Liver (tissue), 9 donors: ENCODE results near the gene SPEF1. TPM values are rescaled to one million over a fixed set of nuclear protein-coding genes. Genes with fewer than 3 reads are reported as not detected.

ENCODE experiments used
- DNase-seq: peaks from one replicate; pipeline ENCODE4 v3.0.0-alpha.2; 2017; ENCODE audit warnings: low spot score
- H3K27ac ChIP-seq, 2 donors: one replicate each; pipeline ENCODE4 v1.7.0; 2013; ENCODE audit warnings: inconsistent platforms in 2 of 2, low read length in 2 of 2, control low read depth in 1 of 2, low read depth in 1 of 2, mild to moderate bottlenecking in 1 of 2
- H3K27me3 ChIP-seq, 4 donors: one replicate each; pipeline versions ENCODE4 v1.6.1 to v1.7.0; 2013; ENCODE audit warnings: low read length in 3 of 4, inconsistent platforms in 1 of 4, mild to moderate bottlenecking in 1 of 4, moderate library complexity in 1 of 4; ENCODE audit not compliant: control insufficient read depth in 4 of 4, insufficient read depth in 4 of 4
- H3K36me3 ChIP-seq, 4 donors: one replicate each; pipeline versions ENCODE4 v1.6.1 to v1.7.0; 2013; ENCODE audit warnings: low read length in 3 of 4, mild to moderate bottlenecking in 3 of 4, low read depth in 1 of 4, moderate library complexity in 1 of 4; ENCODE audit not compliant: control insufficient read depth in 4 of 4, insufficient read depth in 3 of 4
- H3K4me1 ChIP-seq, 4 donors: one replicate each; pipeline versions ENCODE4 v1.6.1 to v1.7.0; 2013; ENCODE audit warnings: low read length in 3 of 4, mild to moderate bottlenecking in 3 of 4, moderate library complexity in 1 of 4; ENCODE audit not compliant: control insufficient read depth in 4 of 4, insufficient read depth in 4 of 4
- H3K4me3 ChIP-seq, 3 donors: one replicate each; pipeline versions ENCODE4 v1.6.1 to v1.7.0; 2013; ENCODE audit warnings: low read length in 3 of 3, control low read depth in 1 of 3, low read depth in 1 of 3, mild to moderate bottlenecking in 1 of 3
- H3K9ac ChIP-seq, 2 donors: one replicate each; pipeline ENCODE4 v1.7.0; 2013; ENCODE audit warnings: low read length in 2 of 2, mild to moderate bottlenecking in 2 of 2, moderate library complexity in 2 of 2, control low read depth in 1 of 2, low read depth in 1 of 2
- H3K9me3 ChIP-seq, 4 donors: one replicate each; pipeline versions ENCODE4 v1.6.1 to v1.7.0; 2013; ENCODE audit warnings: low read length in 3 of 4; ENCODE audit not compliant: control insufficient read depth in 4 of 4
- FOXA1 ChIP-seq: IDR thresholded peaks from 2 replicates; pipeline ENCODE4 v1.6.1; 2016; ENCODE audit warnings: antibody characterized with exemption
- FOXA2 ChIP-seq: IDR thresholded peaks from 2 replicates; pipeline ENCODE4 v1.6.1; 2016; ENCODE audit warnings: antibody characterized with exemption
- GABPA ChIP-seq, 2 donors: IDR thresholded peaks in 1 of 2; conservative IDR thresholded peaks in 1 of 2; 2 replicates each; pipeline ENCODE4 v1.6.1; 2016; ENCODE audit warnings: antibody characterized with exemption in 2 of 2, mild to moderate bottlenecking in 1 of 2, moderate library complexity in 1 of 2
- MAX ChIP-seq: IDR thresholded peaks from 2 replicates; pipeline ENCODE4 v1.6.1; 2016; ENCODE audit warnings: antibody characterized with exemption
- NR2F2 ChIP-seq: IDR thresholded peaks from 2 replicates; pipeline ENCODE4 v1.6.1; 2016; ENCODE audit warnings: antibody characterized with exemption
- RAD21 ChIP-seq, 2 donors: IDR thresholded peaks; 2 replicates each; pipeline ENCODE4 v1.6.1; 2016; ENCODE audit warnings: antibody characterized with exemption in 2 of 2, mild to moderate bottlenecking in 2 of 2
- REST ChIP-seq: IDR thresholded peaks from 2 replicates; pipeline ENCODE4 v1.6.1; 2016; ENCODE audit warnings: antibody characterized with exemption, mild to moderate bottlenecking
- TAF1 ChIP-seq: conservative IDR thresholded peaks from 2 replicates; pipeline ENCODE4 v1.6.1; 2016; ENCODE audit warnings: antibody characterized with exemption, mild to moderate bottlenecking
- YY1 ChIP-seq: IDR thresholded peaks from 2 replicates; pipeline ENCODE4 v1.6.1; 2016; ENCODE audit warnings: antibody characterized with exemption, mild to moderate bottlenecking
- WGBS: extraction: QIAGEN DNeasy Blood & Tissue Kit; methylation state at CpG from one replicate; pipeline ENCODE4 v1.1.7; 2013; 5-methylcytosine and 5-hydroxymethylcytosine counted together
- polyA plus RNA-seq, 2 donors: library from polyadenylated mRNA; stranded (reverse) in 1 of 2; unstranded in 1 of 2; fragments of 200-250 nt in 1 of 2; fragments of >200 nt in 1 of 2; fragmentation: Nextera tagmentation in 1 of 2; extraction: Ambion mirVana in 1 of 2; gene quantifications; one replicate each; pipeline versions ENCODE4 v1.2.1 to v1.2.3, GENCODE V29; 2013 to 2015
- total RNA-seq, 2 donors: library from RNA; depleted of rRNA; stranded (reverse); fragments of >200 nt; gene quantifications; one replicate each; pipeline ENCODE4 v1.2.3, GENCODE V29; 2014
- TF ChIP-seq, protein P1 (sequence below): fragments of 150-350 bp; IDR thresholded peaks from 2 replicates; pipeline ENCODE4 v1.5.1; 2017; ENCODE audit warnings: improper control_type of control experiment, low read depth, low read length; ENCODE audit not compliant: missing input control
- TF ChIP-seq, protein P2 (sequence below): IDR thresholded peaks from 2 replicates; pipeline ENCODE4 v1.6.1; 2016; ENCODE audit warnings: antibody characterized with exemption
- donor health status: healthy.
- donor health status: healthy.
- donor health status: healthy.
- donor health status: healthy.
- donor health status: healthy.

SPEF1 gene
- total and polyA plus RNA-seq, 4 donors: not detected

DNA sequence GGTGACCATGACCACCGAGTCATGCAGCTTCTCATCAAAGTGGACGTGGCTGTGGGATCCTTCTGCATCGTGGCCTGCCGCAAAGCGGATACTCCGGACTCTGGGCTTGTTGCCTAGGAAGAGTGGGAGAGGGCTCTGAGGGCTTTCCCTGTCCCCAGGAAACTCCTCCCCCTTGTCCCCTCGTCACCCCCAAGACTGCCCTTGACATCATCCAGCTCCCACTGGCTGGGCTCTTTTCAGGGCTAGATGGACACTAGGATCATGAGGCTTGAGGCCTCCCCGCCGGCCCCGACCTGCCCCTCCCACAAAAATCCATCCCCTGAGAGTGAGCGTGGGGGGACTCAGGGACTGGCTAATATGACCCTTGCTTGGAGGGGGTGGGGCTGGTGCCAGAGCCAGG lies 22.7 kb downstream of the SPEF1 start:
- WGBS: 92% methylated on average over 11 of the region's 11 CpGs
- Histone ChIP-seq H3K4me3 (no peak overlapping the region), H3K36me3 (peaks cover 0 to 3% (median 0%) of the 10 kb centered on the region in 4 donors)

GRCh38 chr20:3757268-3757667 lies 24.0 kb downstream of the SPEF1 start:
- H3K4me1 ChIP-seq: peaks cover 0 to 9% (median 8%) of the 10 kb centered on the region in 4 donors
- H3K27ac ChIP-seq: no peak overlapping the region
- no peak overlapping the region for H3K9ac ChIP-seq
- DNase-seq: no peak
- no peaks in the 10 kb centered on the region for H3K9me3 ChIP-seq
- no peaks in the 10 kb centered on the region for H3K27me3 ChIP-seq
- no peak overlapping the region for H3K4me3 ChIP-seq
- WGBS: 94% methylated on average over 2 of the region's 2 CpGs
- peaks cover 0 to 3% (median 0%) of the 10 kb centered on the region in 4 donors for H3K36me3 ChIP-seq
- TF ChIP-seq FOXA2 (no peak), NR2F2 (no peak), RAD21 (IDR thresholded peaks at IDR 0.05) (no peak), TAF1 (no peak), MAX (no peak), YY1 (no peak)
- TF ChIP-seq, protein P1, sequence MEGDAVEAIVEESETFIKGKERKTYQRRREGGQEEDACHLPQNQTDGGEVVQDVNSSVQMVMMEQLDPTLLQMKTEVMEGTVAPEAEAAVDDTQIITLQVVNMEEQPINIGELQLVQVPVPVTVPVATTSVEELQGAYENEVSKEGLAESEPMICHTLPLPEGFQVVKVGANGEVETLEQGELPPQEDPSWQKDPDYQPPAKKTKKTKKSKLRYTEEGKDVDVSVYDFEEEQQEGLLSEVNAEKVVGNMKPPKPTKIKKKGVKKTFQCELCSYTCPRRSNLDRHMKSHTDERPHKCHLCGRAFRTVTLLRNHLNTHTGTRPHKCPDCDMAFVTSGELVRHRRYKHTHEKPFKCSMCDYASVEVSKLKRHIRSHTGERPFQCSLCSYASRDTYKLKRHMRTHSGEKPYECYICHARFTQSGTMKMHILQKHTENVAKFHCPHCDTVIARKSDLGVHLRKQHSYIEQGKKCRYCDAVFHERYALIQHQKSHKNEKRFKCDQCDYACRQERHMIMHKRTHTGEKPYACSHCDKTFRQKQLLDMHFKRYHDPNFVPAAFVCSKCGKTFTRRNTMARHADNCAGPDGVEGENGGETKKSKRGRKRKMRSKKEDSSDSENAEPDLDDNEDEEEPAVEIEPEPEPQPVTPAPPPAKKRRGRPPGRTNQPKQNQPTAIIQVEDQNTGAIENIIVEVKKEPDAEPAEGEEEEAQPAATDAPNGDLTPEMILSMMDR: no peak
- TF ChIP-seq, protein P2, sequence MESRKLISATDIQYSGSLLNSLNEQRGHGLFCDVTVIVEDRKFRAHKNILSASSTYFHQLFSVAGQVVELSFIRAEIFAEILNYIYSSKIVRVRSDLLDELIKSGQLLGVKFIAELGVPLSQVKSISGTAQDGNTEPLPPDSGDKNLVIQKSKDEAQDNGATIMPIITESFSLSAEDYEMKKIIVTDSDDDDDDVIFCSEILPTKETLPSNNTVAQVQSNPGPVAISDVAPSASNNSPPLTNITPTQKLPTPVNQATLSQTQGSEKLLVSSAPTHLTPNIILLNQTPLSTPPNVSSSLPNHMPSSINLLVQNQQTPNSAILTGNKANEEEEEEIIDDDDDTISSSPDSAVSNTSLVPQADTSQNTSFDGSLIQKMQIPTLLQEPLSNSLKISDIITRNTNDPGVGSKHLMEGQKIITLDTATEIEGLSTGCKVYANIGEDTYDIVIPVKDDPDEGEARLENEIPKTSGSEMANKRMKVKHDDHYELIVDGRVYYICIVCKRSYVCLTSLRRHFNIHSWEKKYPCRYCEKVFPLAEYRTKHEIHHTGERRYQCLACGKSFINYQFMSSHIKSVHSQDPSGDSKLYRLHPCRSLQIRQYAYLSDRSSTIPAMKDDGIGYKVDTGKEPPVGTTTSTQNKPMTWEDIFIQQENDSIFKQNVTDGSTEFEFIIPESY: no peak

More for the DNA sequence above, 22.7 kb downstream of the SPEF1 start:
- no peak overlapping the region for H3K9ac ChIP-seq
- no peaks in the 10 kb centered on the region for H3K4me1 ChIP-seq
- H3K27ac ChIP-seq: no peak overlapping the region
- no peak for DNase-seq
- no peaks in the 10 kb centered on the region for H3K9me3 ChIP-seq
- TF ChIP-seq, protein P2: no peak
- TF ChIP-seq MAX (no peak), RAD21 (IDR thresholded peaks at IDR 0.05) (no peak), REST (no peak), GABPA (IDR thresholded peaks at IDR 0.05 in 1 of 2, conservative IDR thresholded peaks at IDR 0.05 in 1 of 2) (no peak), TAF1 (no peak), FOXA1 (no peak)
- TF ChIP-seq, protein P1: no peak
- H3K27me3 ChIP-seq: no peaks in the 10 kb centered on the region
